ENCODE data around the gene ISYNA1.

ISYNA1 gene

DNA sequence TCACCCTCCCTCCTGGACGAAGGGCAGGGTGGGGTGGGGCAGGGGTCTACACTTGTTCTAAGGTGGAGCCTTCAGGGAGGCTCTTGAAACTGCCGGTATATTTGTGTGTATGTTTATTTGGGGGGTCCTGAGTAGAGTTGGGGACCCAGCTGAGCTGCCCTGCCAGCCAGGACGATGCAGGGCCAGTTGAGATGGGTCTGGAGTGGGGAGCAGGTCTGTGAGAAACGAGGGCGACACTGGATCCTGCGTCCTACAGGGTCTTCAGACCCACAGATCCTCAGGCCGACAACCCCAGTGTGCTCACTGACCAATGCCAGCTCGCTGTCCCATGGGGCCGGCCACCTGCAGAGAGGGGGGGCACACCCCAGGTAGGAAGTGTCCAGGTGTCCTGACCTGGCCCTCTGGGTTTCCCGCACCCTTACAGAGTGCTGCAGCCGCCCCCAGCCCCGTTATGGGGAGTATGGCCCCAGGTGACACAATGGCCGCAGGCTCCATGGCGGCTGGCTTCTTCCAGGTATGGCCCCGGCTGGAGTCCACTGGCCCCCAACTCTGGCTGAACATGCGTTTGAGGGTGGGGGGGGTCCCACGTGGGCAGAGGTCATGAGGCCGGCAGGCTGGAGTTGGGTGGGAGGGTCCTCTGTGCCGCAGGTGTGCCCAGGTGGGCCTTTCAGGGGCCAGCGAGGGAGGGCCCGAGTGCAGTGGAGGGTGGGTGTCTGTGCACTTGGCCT lies 7.4 kb downstream of the ISYNA1 start:
- DNase-seq = no peak

DNA sequence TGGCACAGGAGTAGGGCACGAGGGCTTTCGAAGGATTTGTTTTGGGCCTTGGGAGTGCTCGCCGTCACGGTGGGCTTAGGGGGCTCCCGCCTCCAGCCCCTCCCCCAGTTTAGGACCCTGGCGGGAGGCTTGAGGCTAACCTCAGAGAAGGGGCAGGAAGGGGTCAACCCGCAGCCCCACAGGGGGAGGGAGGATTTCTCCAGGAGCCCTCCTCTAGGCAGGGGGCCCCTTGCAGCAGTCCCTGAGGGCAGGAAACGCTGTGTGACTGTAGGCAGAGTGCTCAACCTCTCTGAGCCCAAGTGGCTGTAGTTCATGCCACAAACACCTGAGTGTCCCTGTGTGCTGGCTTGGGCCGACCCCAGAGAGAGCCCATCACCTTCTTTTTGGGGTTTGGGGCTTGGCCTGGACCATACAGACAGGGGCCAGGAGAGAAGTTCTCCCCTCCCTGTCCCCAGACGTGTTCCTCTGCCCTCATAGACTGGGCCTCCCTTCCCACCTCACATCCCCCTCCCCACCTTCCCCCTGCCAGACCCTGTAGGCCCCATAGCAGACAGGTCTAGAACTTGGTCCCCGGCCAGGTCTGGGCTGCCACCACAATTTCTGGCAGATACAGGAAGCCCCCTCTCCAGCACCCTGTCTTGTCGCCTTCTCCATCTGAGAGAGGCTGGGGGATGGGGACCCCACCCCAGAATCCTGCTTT lies 8.1 kb downstream of the ISYNA1 start:
- DNase-seq = no peak

GRCh38 chr19:18428787-18429674 lies 8.9 kb downstream of the ISYNA1 start:
- peak; percentile 84 for DNase-seq

- DNase-seq = no peak
Observed at GRCh38 chr19:18428173-18428786, 9.7 kb downstream of the ISYNA1 start.

DNA sequence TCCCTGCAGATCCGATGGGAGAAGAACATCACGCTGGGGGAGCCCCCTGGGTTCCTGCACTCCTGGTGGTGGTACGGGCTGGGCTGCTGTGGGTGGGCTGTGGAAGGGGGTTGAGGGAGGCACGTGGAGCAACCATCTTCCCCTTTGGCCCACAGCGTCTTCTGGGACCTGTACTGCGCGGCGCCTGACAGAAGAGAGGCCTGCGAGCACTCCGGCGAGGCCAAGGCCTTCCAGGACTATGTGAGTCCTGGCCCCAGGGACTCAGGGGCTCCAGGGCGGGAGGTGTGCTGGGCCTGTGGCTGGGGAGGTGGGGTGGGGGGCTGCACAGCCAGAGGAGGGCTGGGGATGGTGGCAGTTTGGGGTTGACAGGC lies 10.2 kb downstream of the ISYNA1 start:
- DNase-seq = no peak

GRCh38 chr19:18427080-18427742 lies 10.7 kb downstream of the ISYNA1 start:
- DNase-seq = no peak

- DNase-seq = no peak
Observed at GRCh38 chr19:18426416-18426767, 11.5 kb downstream of the ISYNA1 start.

GRCh38 chr19:18425515-18426415 lies 12.2 kb downstream of the ISYNA1 start:
- peak; percentile 70 for DNase-seq

GRCh38 chr19:18424890-18425514 lies 12.9 kb downstream of the ISYNA1 start:
- no peak for DNase-seq

DNA sequence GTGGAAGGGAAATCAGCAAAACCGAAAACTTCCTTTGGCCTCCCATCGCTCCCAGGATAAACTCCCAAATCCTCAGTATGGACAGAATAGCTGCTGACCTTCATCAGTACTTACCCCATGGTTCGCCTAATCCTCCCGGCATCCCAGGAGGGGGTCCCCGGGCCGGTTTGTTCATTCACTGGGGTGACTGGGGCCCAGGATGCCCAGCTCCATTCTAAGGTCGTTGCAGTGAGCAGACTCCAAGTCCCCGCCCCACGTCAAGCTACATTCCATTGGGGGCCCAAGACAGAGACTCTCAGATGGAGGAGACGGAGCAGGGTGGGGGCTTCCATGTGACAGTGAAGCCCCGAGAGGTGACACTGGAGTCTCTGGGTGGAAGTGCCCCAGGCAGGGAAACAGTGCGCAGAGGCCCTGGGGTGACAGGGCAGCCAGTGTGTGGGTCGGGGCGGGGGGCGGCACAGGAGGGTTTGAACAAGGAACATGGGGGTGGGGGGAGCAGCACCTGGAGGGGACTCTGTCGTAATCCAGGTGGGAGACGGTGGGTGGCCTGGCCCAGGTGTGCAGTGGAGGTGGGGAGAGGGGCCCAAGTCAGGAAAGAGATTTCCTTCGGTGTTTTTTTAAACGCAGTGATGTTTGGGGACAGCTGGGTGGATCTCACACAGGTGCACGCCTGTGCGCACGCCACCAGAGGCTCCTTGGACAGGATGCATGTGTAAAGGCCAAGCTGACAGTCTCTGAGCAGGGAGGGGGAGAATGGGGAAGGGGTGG lies 13.6 kb downstream of the ISYNA1 start:
- DNase-seq = no peak

GRCh38 chr19:18423258-18424020 lies 14.5 kb downstream of the ISYNA1 start:
- DNase-seq = no peak

- DNase-seq = no peak
Observed at GRCh38 chr19:18422530-18423191, 15.3 kb downstream of the ISYNA1 start.

- no peak for DNase-seq
Observed at GRCh38 chr19:18421371-18421959, 16.5 kb downstream of the ISYNA1 start.

GRCh38 chr19:18420930-18421329 lies 17.0 kb downstream of the ISYNA1 start:
- DNase-seq = no peak

DNA sequence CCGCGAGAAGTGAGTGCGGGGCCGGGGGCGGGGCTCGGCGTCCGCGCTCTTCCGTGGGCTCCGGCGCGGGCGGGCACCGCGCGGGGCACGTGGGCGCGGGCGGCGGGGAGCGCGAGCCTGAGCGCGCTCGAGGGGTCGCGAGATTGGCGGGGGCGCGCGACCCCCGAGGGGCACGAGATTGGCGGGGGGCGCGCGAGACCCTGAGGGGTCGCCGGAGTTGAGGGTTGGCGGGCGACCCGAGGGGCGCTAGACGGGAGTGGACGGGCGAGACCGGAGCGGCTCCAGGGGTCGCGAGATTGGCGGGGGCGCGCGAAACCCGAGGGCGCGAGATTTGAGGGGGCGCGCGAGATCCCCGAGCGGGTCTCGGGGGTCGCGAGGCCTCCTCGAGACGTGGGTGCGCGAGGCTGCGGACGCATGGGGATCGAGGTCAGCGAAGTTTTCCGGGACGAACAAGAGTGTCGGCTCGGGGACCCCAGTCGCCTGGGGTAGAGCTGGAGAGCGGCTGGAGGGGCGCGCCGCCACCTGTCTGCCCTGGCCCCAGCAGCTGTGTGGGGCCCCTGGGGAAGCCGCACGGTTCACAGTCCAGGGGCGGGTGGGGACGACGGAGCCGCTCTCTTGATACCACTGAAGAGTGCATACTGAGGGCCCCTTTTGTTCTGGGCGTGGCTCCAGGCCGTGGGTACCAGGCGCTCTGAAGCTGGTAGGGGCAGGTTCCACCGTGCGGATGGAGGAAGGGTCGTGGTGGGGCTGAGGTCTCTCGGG lies 18.1 kb downstream of the ISYNA1 start:
- no peak for DNase-seq

GRCh38 chr19:18419195-18419698 lies 18.7 kb downstream of the ISYNA1 start, which contains the start of gene SSBP4:
Gene SSBP4 (plus strand): TSS chr19:18419398. CDS start chr19:18419649, 251 bp downstream.
- DNase-seq = peak; percentile 78

GRCh38 chr19:18418483-18419194 lies 19.3 kb downstream of the ISYNA1 start:
- DNase-seq = no peak
